Suprapubic skin (tissue), 4 donors: ENCODE data around the gene TRRAP.

Experiments
- CTCF ChIP-seq, 2 donors: fragments of 200-600 bp in 1 of 2; fragments of 450-650 bp in 1 of 2; sonication (generic) in 1 of 2; IDR thresholded peaks; one replicate each; pipeline ENCODE4 v1.5.1; 2016 to 2019; ENCODE audit warnings: antibody characterized with exemption in 2 of 2, mild to moderate bottlenecking in 1 of 2, moderate library complexity in 1 of 2
- EP300 ChIP-seq: sonication (generic); formaldehyde crosslinking; IDR thresholded peaks from one replicate; pipeline ENCODE4 v1.6.1; 2017; ENCODE audit warnings: antibody characterized with exemption
- POLR2A ChIP-seq, 2 donors: fragments of 450-650 bp; IDR thresholded peaks; one replicate each; pipeline ENCODE4 v1.6.1; 2017; ENCODE audit warnings: antibody characterized with exemption in 2 of 2, mild to moderate bottlenecking in 2 of 2, moderate library complexity in 2 of 2
- POLR2AphosphoS5 ChIP-seq, 3 donors: sonication (generic); formaldehyde crosslinking; IDR thresholded peaks; one replicate each; pipeline ENCODE4 v1.6.1; 2017; ENCODE audit warnings: antibody characterized with exemption in 3 of 3

DNA sequence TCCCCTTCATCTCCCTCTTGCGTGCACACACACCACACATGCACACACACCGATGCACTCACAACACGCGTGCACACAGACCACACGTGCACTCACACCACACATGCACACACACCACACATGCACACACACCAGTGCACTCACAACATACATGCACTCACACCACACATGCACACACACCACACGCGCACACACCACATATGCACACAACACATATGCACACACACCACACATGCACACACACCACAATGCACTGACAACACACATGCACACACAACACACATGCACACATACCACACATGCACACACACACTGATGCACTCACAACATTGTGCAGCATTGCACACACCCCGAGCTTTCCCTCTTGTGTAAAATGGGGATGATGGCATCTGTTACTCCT, 68.1 kb downstream of the TRRAP start:
- TF ChIP-seq POLR2AphosphoS5 (IDR thresholded peaks at IDR 0.05) (no peak), CTCF (IDR thresholded peaks at IDR 0.05) (no peak), POLR2A (IDR thresholded peaks at IDR 0.05) (no peak), EP300 (no peak)
